A549 (cell line): ENCODE results near the gene POLH. TPM values are rescaled to one million over a fixed set of nuclear protein-coding genes. Genes with fewer than 3 reads are reported as not detected.
"Not testable (repeated sequence)": the region's sequence is repeated elsewhere in the genome, so short reads cannot be mapped to it uniquely, and the experiment has no call there.

Experiments used
- ATAC-seq, 2 experiments: fragments of 200-7000 bp in 1 of 2; fragments of >200 bp in 1 of 2; cut with Nextera tagmentation in 1 of 2; cut with Tn5 transposase in 1 of 2; 3 replicates each; pipeline versions ENCODE4 v1.8.0 to v1.9.1; 2018 to 2020; ENCODE audit warnings: mild to moderate bottlenecking in 1 of 2, moderate library complexity in 1 of 2
- CTCF ChIA-PET: fragments of 300-600 bp; sonication (Branson Sonifier 250); formaldehyde crosslinking; extraction: SDS; loops from one replicate; lab custom pipeline; 2021; ENCODE audit warnings: antibody characterized with exemption, inconsistent platforms; lab: Yijun Ruan, JAX
- POLR2A ChIA-PET: fragments of 350-600 bp; formaldehyde crosslinking; extraction: SDS; loops from one replicate; lab custom pipeline; 2021; ENCODE audit warnings: antibody characterized with exemption, inconsistent platforms; lab: Yijun Ruan, JAX
- DNase-seq, 2 experiments: peaks; one replicate each; pipeline versions ENCODE4 v3.0.0 to v3.0.0-alpha.2; 2011 to 2016; ENCODE audit warnings: low read depth in 1 of 2, low spot score in 1 of 2
- FAIRE-seq: peaks from 2 replicates; lab custom pipeline; 2011; peaks lifted over from hg19 to GRCh38; lab: Jason Lieb, UNC
- H3K27ac ChIP-seq, 2 experiments: fragments of >200 bp; sonication (Bioruptor Twin); formaldehyde crosslinking; 3 replicates each; pipeline ENCODE4 v1.5.1; 2016 to 2017
- H3K4me1 ChIP-seq: fragments of >200 bp; sonication (Bioruptor Twin); formaldehyde crosslinking; 3 replicates; pipeline ENCODE4 v1.6.1; 2016
- H3K4me2 ChIP-seq: fragments of >200 bp; sonication (Bioruptor Twin); formaldehyde crosslinking; 3 replicates; pipeline ENCODE4 v1.6.1; 2016
- H3K4me3 ChIP-seq: fragments of >200 bp; sonication (Bioruptor Twin); formaldehyde crosslinking; 3 replicates; pipeline ENCODE4 v1.5.1; 2016
- H3K9me3 ChIP-seq: fragments of >200 bp; sonication (Bioruptor Twin); formaldehyde crosslinking; 3 replicates; pipeline ENCODE4 v1.6.1; 2016
- CBX2 ChIP-seq: fragments of 200-600 bp; sonication (generic); IDR thresholded peaks from 2 replicates; pipeline ENCODE4 v1.6.1; 2016; ENCODE audit warnings: low read depth, mild to moderate bottlenecking, borderline replicate concordance
- CEBPB ChIP-seq, 2 experiments: fragments of >200 bp in 1 of 2; sonication (Bioruptor Twin) in 1 of 2; formaldehyde crosslinking in 1 of 2; IDR thresholded peaks; 2 replicates each; pipeline ENCODE4 v1.6.1; 2012 to 2016
- CHD4 ChIP-seq: fragments of 200-600 bp; sonication (generic); IDR thresholded peaks from 2 replicates; pipeline ENCODE4 v1.6.1; 2016; ENCODE audit warnings: antibody characterized with exemption, mild to moderate bottlenecking, borderline replicate concordance
- GATA3 ChIP-seq: IDR thresholded peaks from 2 replicates; pipeline ENCODE4 v1.6.1; 2012; ENCODE audit warnings: borderline replicate concordance
- HOXA7 ChIP-seq: fragments of 250-450 bp; sonication (Bioruptor Pico); IDR thresholded peaks from 2 replicates; pipeline ENCODE4 v1.5.0; 2020; ENCODE audit warnings: mild to moderate bottlenecking, moderate library complexity
- JUNB ChIP-seq: fragments of >200 bp; sonication (Bioruptor Twin); formaldehyde crosslinking; IDR thresholded peaks from 2 replicates; pipeline ENCODE4 v1.6.1; 2016
- KDM5A ChIP-seq: fragments of 200-600 bp; sonication (generic); IDR thresholded peaks from 2 replicates; pipeline ENCODE4 v1.6.1; 2016; ENCODE audit warnings: antibody characterized with exemption, mild to moderate bottlenecking
- POLR2A ChIP-seq: IDR thresholded peaks from 2 replicates; pipeline ENCODE4 v1.6.1; 2012; ENCODE audit warnings: mild to moderate bottlenecking, low read length
- POLR2AphosphoS2 ChIP-seq: conservative IDR thresholded peaks from 2 replicates; pipeline ENCODE4 v1.6.1; 2012; ENCODE audit warnings: low read length, improper control_type of control experiment, inconsistent platforms
- RAD21 ChIP-seq, 2 experiments: fragments of >200 bp in 1 of 2; sonication (Bioruptor Twin) in 1 of 2; formaldehyde crosslinking in 1 of 2; IDR thresholded peaks in 1 of 2; conservative IDR thresholded peaks in 1 of 2; 2 replicates in 1 of 2; 3 replicates in 1 of 2; pipeline ENCODE4 v1.6.1; 2012 to 2018; ENCODE audit warnings: inconsistent platforms in 1 of 2
- RCOR1 ChIP-seq: fragments of 150-350 bp; IDR thresholded peaks from 2 replicates; pipeline ENCODE4 v1.6.1; 2014; ENCODE audit warnings: antibody characterized with exemption, low read length, low read depth
- SREBF2 ChIP-seq: fragments of 450-650 bp; IDR thresholded peaks from 2 replicates; pipeline ENCODE4 v1.6.1; 2014; ENCODE audit warnings: mild to moderate bottlenecking, moderate library complexity
- ZC3H11A ChIP-seq: fragments of 450-650 bp; IDR thresholded peaks from 2 replicates; pipeline ENCODE4 v1.6.1; 2014; ENCODE audit warnings: antibody characterized with exemption, mild to moderate bottlenecking
- ZSCAN20 ChIP-seq: fragments of 250-450 bp; sonication (Bioruptor Pico); IDR thresholded peaks from 2 replicates; pipeline ENCODE4 v1.8.0; 2022; ENCODE audit warnings: mild to moderate bottlenecking, moderate library complexity
- WGBS: methylation state at CpG from one replicate; pipeline ENCODE4 v1.1.6; 2017; ENCODE audit errors: missing lambda C conversion rate; 5-methylcytosine and 5-hydroxymethylcytosine counted together
- polyA plus RNA-seq, 4 experiments: library from polyadenylated mRNA; depleted of rRNA in 3 of 4; stranded (reverse); fragments of >200 nt; fragmentation: RNase III in 1 of 4; extraction: RNeasy Plus Mini Kit Qiagen cat#74134 plus additional on column Dnase treatment in 1 of 4; gene quantifications; 2 replicates in 3 of 4; 3 replicates in 1 of 4; pipeline ENCODE4 v1.2.3, GENCODE V29; 2011 to 2017
- TF ChIP-seq, protein P1 (sequence below): fragments of 250-450 bp; sonication (Bioruptor Pico); IDR thresholded peaks from 2 replicates; pipeline ENCODE4 v1.5.0; 2020; ENCODE audit warnings: low read depth, mild to moderate bottlenecking, moderate library complexity
- TF ChIP-seq, protein P2 (sequence below): fragments of 250-450 bp; sonication (Bioruptor Pico); IDR thresholded peaks from 2 replicates; pipeline ENCODE4 v1.5.0; 2021; ENCODE audit warnings: mild to moderate bottlenecking, moderate library complexity, borderline replicate concordance

POLH gene
- polyA plus RNA-seq, 2 of the 4 experiments (the other 2 are of a cell fraction), result 7.0 to 14.4 TPM

DNA sequence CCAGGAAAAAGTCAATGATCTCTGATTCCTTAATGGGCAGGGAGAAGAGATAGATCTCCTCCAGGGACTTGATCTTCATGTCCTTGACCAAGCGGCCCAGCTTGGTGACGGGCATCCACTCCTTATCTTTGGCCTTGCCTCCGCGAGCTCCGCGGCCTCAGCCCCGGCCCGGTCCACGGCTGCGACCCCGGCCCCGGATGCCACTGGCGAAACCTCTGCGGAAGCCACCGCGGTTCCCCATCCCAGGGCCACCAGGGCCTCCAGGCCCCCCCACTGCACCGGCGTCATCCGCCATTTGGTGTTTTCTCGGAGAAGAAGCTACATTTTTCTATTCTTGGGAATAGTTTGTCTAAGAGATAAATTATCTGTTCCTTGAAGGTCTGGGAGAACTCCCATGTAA, 36.6 kb upstream of the POLH start:
- ATAC-seq, H3K27ac ChIP-seq, DNase-seq, H3K4me2 ChIP-seq, H3K4me3 ChIP-seq, H3K4me1 ChIP-seq, FAIRE-seq, H3K9me3 ChIP-seq, POLR2A ChIA-PET: not testable (repeated sequence)
- CTCF ChIA-PET, result interaction anchor here (1.6 kb wide), 1 partner anchor 32 kb away, joined by 4 read pairs; no protein-coding TSS in a partner anchor
- WGBS, result 95% methylated on average over 20 of the region's 20 CpGs

DNA sequence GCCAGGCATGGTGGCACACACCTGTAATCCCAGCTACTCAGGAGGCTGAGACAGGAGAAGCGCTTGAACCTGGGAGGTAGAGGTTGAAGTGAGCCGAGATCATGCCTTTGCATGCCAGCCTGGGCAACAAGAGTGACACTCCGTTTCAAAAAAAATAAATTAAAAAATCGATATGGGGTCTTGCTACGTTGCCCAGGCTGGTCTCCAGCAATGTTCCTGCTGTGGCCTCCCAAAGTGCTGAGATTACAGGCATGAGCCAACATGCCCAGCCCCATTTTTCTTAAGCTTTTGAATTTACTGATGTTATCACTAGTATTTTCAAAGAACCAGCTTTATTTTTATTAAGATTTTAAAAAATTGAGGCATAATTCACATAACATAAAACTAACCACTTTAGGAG, 35.5 kb upstream of the POLH start:
- DNase-seq (no peak), FAIRE-seq (no peak), ATAC-seq (no peak)
- no peaks in the 10 kb centered on the region for H3K9me3 ChIP-seq
- no peak overlapping the region for H3K4me3 ChIP-seq
- no peak for TF ChIP-seq RAD21 (conservative IDR thresholded peaks at IDR 0.05 in 1 of 2, IDR thresholded peaks at IDR 0.05 in 1 of 2)
- no peak for TF ChIP-seq KDM5A
- WGBS, result 93% methylated on average over 5 of the region's 5 CpGs
- no peaks in the 10 kb centered on the region for H3K4me1 ChIP-seq
- ChIA-PET CTCF (no interaction called here), POLR2A (no interaction called here)
- H3K4me2 ChIP-seq, result no peak overlapping the region
- no peak overlapping the region for H3K27ac ChIP-seq

DNA sequence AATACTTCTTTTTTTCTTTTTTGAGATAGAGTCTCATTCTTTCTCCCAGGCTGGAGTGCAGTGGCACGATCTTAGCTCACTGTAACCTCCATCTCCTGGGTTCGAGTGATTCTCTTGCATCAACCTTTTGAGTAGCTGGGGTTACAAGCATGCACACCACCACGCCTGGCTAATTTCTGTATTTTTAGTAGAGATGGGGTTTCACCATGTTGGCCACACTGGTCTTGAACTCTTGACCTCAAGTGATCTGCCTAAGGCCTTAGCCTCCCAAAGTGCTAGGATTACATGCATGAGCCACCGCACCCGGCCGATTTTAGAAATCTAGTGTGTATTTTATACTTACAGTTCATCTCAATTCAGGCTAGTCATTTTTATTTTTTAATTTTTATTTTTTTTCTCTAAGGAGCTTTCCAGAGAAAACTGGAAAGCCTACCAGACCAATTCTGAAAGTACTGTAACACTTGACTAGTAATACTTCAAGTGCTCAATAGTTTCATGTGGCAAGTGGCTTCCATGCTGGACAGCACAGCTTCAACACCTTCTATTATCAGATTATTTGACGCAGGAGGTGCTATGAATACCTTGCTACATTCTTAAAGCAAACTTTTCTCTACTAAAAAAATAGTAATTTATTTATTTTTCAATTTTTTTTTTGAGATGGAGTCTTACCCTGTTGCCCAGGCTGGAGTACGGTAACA, 34.1 kb upstream of the POLH start:
- POLR2A ChIA-PET, result no interaction called here
- TF ChIP-seq SREBF2 (no peak), JUNB (no peak), HOXA7 (CRISPR knock-in tag) (no peak), ZSCAN20 (CRISPR knock-in tag) (no peak), ZC3H11A (no peak), CEBPB (IDR thresholded peaks at IDR 0.05) (no peak), KDM5A (no peak), POLR2AphosphoS2 (no peak), POLR2A (no peak), CBX2 (no peak), GATA3 (no peak), RCOR1 (no peak)
- TF ChIP-seq, protein P1, sequence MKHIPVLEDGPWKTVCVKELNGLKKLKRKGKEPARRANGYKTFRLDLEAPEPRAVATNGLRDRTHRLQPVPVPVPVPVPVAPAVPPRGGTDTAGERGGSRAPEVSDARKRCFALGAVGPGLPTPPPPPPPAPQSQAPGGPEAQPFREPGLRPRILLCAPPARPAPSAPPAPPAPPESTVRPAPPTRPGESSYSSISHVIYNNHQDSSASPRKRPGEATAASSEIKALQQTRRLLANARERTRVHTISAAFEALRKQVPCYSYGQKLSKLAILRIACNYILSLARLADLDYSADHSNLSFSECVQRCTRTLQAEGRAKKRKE (CRISPR knock-in tag), result no peak
- TF ChIP-seq, protein P2, sequence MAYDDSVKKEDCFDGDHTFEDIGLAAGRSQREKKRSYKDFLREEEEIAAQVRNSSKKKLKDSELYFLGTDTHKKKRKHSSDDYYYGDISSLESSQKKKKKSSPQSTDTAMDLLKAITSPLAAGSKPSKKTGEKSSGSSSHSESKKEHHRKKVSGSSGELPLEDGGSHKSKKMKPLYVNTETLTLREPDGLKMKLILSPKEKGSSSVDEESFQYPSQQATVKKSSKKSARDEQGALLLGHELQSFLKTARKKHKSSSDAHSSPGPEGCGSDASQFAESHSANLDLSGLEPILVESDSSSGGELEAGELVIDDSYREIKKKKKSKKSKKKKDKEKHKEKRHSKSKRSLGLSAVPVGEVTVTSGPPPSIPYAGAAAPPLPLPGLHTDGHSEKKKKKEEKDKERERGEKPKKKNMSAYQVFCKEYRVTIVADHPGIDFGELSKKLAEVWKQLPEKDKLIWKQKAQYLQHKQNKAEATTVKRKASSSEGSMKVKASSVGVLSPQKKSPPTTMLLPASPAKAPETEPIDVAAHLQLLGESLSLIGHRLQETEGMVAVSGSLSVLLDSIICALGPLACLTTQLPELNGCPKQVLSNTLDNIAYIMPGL (CRISPR knock-in tag), result no peak
- CTCF ChIA-PET, result interaction anchor here (1.0 kb wide), 1 partner anchor 9 kb away, joined by 3 read pairs; no protein-coding TSS in a partner anchor

DNA sequence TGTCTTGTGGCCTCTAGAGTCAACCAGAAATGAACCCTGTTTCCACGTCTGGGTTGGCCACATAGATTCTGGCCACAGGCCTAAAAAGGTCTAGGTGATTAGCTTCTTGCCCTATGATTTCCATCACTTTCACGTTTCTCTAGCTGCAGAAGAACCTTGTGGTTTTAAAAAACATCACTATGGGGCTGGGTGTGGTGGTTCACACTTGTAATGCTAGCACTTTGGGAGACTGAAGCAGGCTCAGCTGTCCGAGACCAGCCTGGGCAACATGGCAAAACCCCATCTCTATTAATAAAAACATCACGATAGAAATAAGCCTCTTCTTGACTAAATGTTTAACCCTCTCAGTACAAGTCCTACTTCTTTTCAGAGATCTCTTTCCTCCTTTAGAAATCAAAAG, 31.5 kb upstream of the POLH start:
- no peaks in the 10 kb centered on the region for H3K9me3 ChIP-seq
- H3K4me3 ChIP-seq, result no peak overlapping the region
- ChIA-PET CTCF (interaction anchor here (0.7 kb wide), 1 partner anchor 12 kb away, joined by 3 read pairs; no protein-coding TSS in a partner anchor), POLR2A (no interaction called here)
- H3K4me1 ChIP-seq, result no peaks in the 10 kb centered on the region
- TF ChIP-seq CHD4, result no peak
- TF ChIP-seq, all 56 proteins: peak for 0
- FAIRE-seq, result no peak
- ATAC-seq, result no peak
- 84% methylated on average over 4 of the region's 4 CpGs for WGBS
- Histone ChIP-seq H3K27ac (no peak overlapping the region), H3K4me2 (no peak overlapping the region)
- no peak for DNase-seq

More for the DNA sequence above, 34.1 kb upstream of the POLH start:
- H3K9me3 ChIP-seq, result no peaks in the 10 kb centered on the region
- FAIRE-seq, result no peak
- no peak for ATAC-seq
- WGBS, result 91% methylated on average over 8 of the region's 8 CpGs
- no peak overlapping the region for H3K27ac ChIP-seq
- H3K4me1 ChIP-seq, result no peaks in the 10 kb centered on the region
- no peak overlapping the region for H3K4me3 ChIP-seq
- no peak for DNase-seq
- H3K4me2 ChIP-seq, result no peak overlapping the region
